ENCODE data around the gene CRADD. TPM values are rescaled to one million over a fixed set of nuclear protein-coding genes. Genes with fewer than 3 reads are reported as not detected.

The CRADD gene
- total RNA-seq, 1 donor from 2014 or later: 9.8 TPM

DNA sequence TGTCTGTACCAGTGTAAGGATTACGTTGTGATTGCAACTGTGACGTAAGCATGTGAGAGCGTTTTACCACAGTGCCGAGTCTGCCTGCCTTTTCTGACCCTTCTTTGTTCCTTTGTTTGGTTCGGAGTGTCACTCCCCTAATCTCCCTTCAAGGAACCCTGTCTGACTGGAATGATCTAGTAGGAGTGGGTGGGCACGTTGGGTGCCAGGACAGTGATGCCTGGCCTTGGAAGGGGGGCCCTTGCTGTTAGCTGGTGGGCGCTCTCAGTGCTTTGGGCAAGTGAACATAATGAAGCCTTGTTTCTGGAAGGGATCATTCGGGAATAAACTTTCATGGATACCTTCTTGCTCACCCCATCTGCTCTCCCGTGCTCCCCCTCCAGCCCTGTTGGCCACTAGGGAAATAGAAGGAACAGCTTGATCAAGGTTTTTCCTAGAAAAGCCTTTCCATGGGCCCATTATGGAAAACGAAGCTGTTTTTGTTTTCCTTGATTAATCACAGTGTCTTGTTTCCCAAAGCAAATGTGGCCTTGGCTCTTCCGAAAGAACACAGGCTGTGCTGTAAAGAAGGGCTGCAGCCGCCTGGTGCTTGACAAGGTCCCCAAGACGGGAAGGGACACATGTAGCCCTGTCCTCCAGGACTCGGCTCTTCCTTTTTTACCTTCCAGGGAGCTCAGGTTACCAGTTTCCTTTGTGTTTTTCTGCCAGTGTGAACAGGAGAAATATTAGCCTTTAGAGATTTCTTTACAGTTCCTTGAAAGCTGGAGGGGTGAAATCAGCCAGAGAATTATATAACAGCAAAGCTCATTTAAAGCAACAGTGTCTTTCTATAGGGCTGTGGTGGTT, 215.5 kb downstream of the CRADD start:
- peak overlapping the region; percentile 85 for H3K27ac Mint-ChIP-seq (ENCODE audit: unreplicated experiment)
- DNase-seq (ENCODE audit: low read depth, low spot score): peak; percentile 6
- H3K4me3 Mint-ChIP-seq: peak overlapping the region; percentile 19
- TF ChIP-seq, protein P1, sequence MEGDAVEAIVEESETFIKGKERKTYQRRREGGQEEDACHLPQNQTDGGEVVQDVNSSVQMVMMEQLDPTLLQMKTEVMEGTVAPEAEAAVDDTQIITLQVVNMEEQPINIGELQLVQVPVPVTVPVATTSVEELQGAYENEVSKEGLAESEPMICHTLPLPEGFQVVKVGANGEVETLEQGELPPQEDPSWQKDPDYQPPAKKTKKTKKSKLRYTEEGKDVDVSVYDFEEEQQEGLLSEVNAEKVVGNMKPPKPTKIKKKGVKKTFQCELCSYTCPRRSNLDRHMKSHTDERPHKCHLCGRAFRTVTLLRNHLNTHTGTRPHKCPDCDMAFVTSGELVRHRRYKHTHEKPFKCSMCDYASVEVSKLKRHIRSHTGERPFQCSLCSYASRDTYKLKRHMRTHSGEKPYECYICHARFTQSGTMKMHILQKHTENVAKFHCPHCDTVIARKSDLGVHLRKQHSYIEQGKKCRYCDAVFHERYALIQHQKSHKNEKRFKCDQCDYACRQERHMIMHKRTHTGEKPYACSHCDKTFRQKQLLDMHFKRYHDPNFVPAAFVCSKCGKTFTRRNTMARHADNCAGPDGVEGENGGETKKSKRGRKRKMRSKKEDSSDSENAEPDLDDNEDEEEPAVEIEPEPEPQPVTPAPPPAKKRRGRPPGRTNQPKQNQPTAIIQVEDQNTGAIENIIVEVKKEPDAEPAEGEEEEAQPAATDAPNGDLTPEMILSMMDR (conservative IDR thresholded peaks at IDR 0.05): no peak
- peaks cover 14% of the 10 kb centered on the region for H3K4me1 Mint-ChIP-seq
- H3K36me3 Mint-ChIP-seq (ENCODE audit: low read depth): no peaks in the 10 kb centered on the region
- no peaks in the 10 kb centered on the region for H3K27me3 Mint-ChIP-seq (ENCODE audit: low read depth)
- H3K9me3 Mint-ChIP-seq: peaks cover 2% of the 10 kb centered on the region

DNA sequence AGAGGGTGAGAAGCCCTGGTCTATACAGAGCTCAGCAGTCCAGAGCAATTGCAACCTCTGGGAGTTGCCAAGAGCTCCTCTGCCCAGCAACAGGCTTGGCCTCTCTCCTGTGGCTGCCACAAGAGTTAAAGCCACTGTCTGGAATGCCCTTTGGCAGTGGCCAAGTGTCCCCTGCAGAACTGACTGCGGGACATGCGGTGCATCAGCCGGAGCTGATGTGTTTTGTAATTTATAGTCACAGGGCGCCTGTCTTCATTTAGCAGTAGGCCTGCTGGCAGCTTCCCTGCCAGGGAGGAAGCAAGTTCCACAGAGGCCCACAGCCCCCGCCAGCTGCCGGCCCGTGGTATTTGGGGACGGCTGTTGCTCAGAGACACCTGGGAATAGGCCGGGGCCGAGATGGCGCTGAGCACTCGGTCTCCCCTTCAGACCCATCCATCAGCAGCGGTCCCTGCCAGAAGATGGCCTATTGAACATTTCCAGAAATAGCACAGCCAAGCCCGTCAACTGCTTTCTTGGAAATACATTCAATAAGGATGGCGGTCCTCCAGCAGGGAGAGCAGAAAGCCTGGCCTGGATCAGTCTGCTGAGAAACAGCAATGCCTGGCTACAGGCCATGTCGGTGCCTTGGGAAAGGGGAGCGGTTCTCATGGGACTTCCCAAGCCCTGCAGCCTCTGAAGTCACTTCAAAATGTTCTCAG, 217.4 kb downstream of the CRADD start:
- TF ChIP-seq, protein P1 (conservative IDR thresholded peaks at IDR 0.05): no peak
- no peak for DNase-seq (ENCODE audit: low read depth, low spot score)
- Mint-ChIP-seq H3K36me3 (ENCODE audit: low read depth) (no peaks in the 10 kb centered on the region), H3K9me3 (no peaks in the 10 kb centered on the region), H3K4me1 (peaks cover 14% of the 10 kb centered on the region), H3K4me3 (no peak overlapping the region), H3K27me3 (ENCODE audit: low read depth) (no peaks in the 10 kb centered on the region), H3K27ac (ENCODE audit: unreplicated experiment) (no peak overlapping the region)

DNA sequence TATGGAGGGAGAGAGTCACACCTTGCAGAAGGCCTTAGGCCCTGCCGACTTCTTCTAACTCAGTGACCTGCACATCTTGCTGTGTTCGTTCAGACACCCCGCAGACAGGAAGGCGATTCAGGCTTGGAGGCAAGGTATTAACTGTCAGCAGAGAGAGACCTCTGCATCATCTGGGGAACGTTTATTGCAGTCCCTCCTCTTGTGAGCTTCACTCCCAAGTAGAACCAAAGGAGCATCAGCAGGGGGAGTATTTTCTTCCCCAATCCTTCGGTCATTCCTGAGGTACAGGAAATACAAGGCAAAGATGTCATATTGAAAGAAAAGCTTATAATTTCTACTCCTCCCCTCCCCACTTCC, 217.9 kb downstream of the CRADD start:
- H3K27me3 Mint-ChIP-seq (ENCODE audit: low read depth): no peaks in the 10 kb centered on the region
- no peaks in the 10 kb centered on the region for H3K36me3 Mint-ChIP-seq (ENCODE audit: low read depth)
- DNase-seq (ENCODE audit: low read depth, low spot score): no peak
- peaks cover 14% of the 10 kb centered on the region for H3K4me1 Mint-ChIP-seq
- no peak overlapping the region for H3K4me3 Mint-ChIP-seq
- TF ChIP-seq, protein P1 (conservative IDR thresholded peaks at IDR 0.05): no peak
- no peaks in the 10 kb centered on the region for H3K9me3 Mint-ChIP-seq
- no peak overlapping the region for H3K27ac Mint-ChIP-seq (ENCODE audit: unreplicated experiment)

DNA sequence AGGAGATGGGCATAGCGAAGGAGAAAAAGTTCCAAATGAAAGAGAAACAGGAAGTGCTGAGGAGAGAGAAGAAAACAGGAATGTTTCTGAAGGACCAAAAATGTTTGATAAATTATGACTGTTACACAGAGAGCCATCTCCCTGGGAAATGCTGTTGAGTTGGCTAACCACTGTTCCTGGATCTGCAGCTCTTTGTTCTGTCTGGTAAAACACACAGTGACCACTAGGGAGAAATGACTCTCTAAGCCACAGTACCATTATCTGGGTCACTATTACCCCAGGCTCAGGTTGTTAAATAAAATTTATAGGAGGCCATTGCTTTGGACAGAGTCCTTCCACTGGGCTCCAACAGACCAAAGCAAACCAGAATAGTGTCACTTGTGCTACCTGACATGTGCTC, 219.3 kb downstream of the CRADD start:
- Mint-ChIP-seq H3K4me3 (no peak overlapping the region), H3K9me3 (no peaks in the 10 kb centered on the region), H3K4me1 (peaks cover 14% of the 10 kb centered on the region), H3K27me3 (ENCODE audit: low read depth) (no peaks in the 10 kb centered on the region), H3K27ac (ENCODE audit: unreplicated experiment) (no peak overlapping the region), H3K36me3 (ENCODE audit: low read depth) (no peaks in the 10 kb centered on the region)
- no peak for DNase-seq (ENCODE audit: low read depth, low spot score)
- TF ChIP-seq, protein P1 (conservative IDR thresholded peaks at IDR 0.05): peak; percentile 38

DNA sequence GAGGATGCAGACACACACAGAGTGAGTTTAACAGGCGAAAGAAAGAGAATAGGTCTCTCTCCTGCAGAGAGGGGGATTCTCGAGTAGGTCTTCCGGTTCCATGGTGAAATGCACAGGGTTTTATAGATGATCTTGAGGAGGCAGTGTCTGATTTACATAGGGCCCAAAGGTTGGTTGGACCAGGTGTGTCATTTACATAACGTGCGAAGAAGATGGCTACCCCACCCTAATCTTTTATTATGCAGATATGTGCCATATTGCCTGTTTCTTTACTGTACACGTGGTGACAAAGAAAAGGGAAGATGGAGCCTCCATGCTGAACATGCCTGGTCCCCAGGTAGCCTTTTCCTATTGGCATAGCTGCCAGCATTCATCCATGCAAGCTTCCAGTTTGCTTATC, 219.8 kb downstream of the CRADD start:
- H3K4me3 Mint-ChIP-seq: no peak overlapping the region
- H3K27ac Mint-ChIP-seq (ENCODE audit: unreplicated experiment): no peak overlapping the region
- no peaks in the 10 kb centered on the region for H3K27me3 Mint-ChIP-seq (ENCODE audit: low read depth)
- peaks cover under 1% of the 10 kb centered on the region for H3K9me3 Mint-ChIP-seq
- no peak for DNase-seq (ENCODE audit: low read depth, low spot score)
- peaks cover 14% of the 10 kb centered on the region for H3K4me1 Mint-ChIP-seq
- peaks cover under 1% of the 10 kb centered on the region for H3K36me3 Mint-ChIP-seq (ENCODE audit: low read depth)
- TF ChIP-seq, protein P1 (conservative IDR thresholded peaks at IDR 0.05): no peak
